Pancreas (tissue), 10 donors: Measurements from ENCODE around the gene EZR. TPM values are rescaled to one million over a fixed set of nuclear protein-coding genes. Genes with fewer than 3 reads are reported as not detected.

ENCODE experiments used
- ATAC-seq, 4 donors: fragments of 200-7000 bp; cut with Tn5 transposase; one replicate each; pipeline versions ENCODE4 v1.8.0 to v1.9.1; 2020; ENCODE audit warnings: mild to moderate bottlenecking in 4 of 4, moderate library complexity in 4 of 4
- DNase-seq, 6 donors: peaks; one replicate each; pipeline ENCODE4 v3.0.0-alpha.2; 2020
- FAIRE-seq: peaks from 2 replicates; lab custom pipeline; 2012; peaks lifted over from hg19 to GRCh38; lab: Jason Lieb, UNC
- H3K27ac ChIP-seq, 4 donors: fragments of 200-600 bp; sonication (generic); 1 replicate in 3 of 4; 2 replicates in 1 of 4; pipeline versions ENCODE4 v1.5.0 to v1.8.0; 2020
- H3K27me3 ChIP-seq, 4 donors: fragments of 200-600 bp; one replicate each; pipeline ENCODE4 v1.8.0; 2021
- H3K36me3 ChIP-seq, 3 donors: fragments of 200-600 bp; sonication (generic) in 1 of 3; one replicate each; pipeline versions ENCODE4 v1.5.0 to v1.8.0; 2020 to 2021
- H3K4me1 ChIP-seq, 3 donors: fragments of 200-600 bp; one replicate each; pipeline ENCODE4 v1.8.0; 2021
- H3K4me3 ChIP-seq, 4 donors: fragments of 200-600 bp; sonication (generic) in 2 of 4; one replicate each; pipeline versions ENCODE4 v1.5.0 to v1.8.0; 2020 to 2021
- H3K9me3 ChIP-seq, 4 donors: fragments of 200-600 bp; one replicate each; pipeline ENCODE4 v1.8.0; 2021
- CTCF ChIP-seq, 4 donors: fragments of 200-600 bp; sonication (generic) in 3 of 4; IDR thresholded peaks; one replicate each; pipeline versions ENCODE4 v1.5.0 to v1.8.0; 2021; ENCODE audit warnings: antibody characterized with exemption in 4 of 4
- WGBS, 2 donors: extraction: QIAGEN DNeasy Blood & Tissue Kit; methylation state at CpG; one replicate each; pipeline ENCODE4 v1.1.7; 2013; 5-methylcytosine and 5-hydroxymethylcytosine counted together
- intact Hi-C, 3 donors: fragments of 100-400 bp; cut with DNase I; formaldehyde crosslinking; loops; one replicate each; pipeline versions ENCODE4 v1.11.1 to v1.14.2; 2022
- polyA plus RNA-seq, 2 donors: library from polyadenylated mRNA; stranded (reverse); fragments of 200-250 nt; gene quantifications; one replicate each; pipeline ENCODE4 v1.2.3, GENCODE V29; 2013
- total RNA-seq, 6 donors: library from RNA; stranded (reverse); fragmentation: NEBNext Ultra II Directional in 4 of 6; extraction: Animal tissue kit (Norgen Biotek cat#: 25700) in 4 of 6; gene quantifications; one replicate each; pipeline versions ENCODE4 v1.2.1 to v1.2.4, GENCODE V29; 2021 to 2023
- donor health status: healthy with polysubstance abuse.
- donor health status: DM: no; HTN: no; CAD: no; lungs with moderate emphysema.
- donor health status: DM: no; HTN: no; CAD: no.
- donor health status: control.
- donor health status: control.
- donor health status: Bipolar disorder and iron deficiency.
- donor health status: DM: yes; HTN: yes; CAD: no.
- donor health status: DM: no; HTN: no; CAD: no.
- donor health status: DM: no; HTN: no; CAD: no.
- donor health status: DM: yes; HTN: yes; CAD: no.

The EZR gene
- total and polyA plus RNA-seq, 8 donors: 68.1 to 109 (median 89.7) TPM

GRCh38 chr6:158810155-158811095 is 8.7 kb downstream of the EZR start:
- Histone ChIP-seq H3K36me3 (peaks cover 0 to 3% (median 0%) of the 10 kb centered on the region in 3 donors), H3K27ac (peak overlapping the region in 2 of 4 donors; percentile 0 to 34), H3K27me3 (no peaks in the 10 kb centered on the region), H3K4me1 (peaks cover 48 to 72% (median 53%) of the 10 kb centered on the region in 3 donors), H3K9me3 (no peaks in the 10 kb centered on the region), H3K4me3 (no peak overlapping the region)
- intact Hi-C loops: no loop called here
- no peak for TF ChIP-seq CTCF (IDR thresholded peaks at IDR 0.05)
- no peak for FAIRE-seq
- no peak for DNase-seq
- 53 to 56% methylated on average over 9 of the region's 9 CpGs for WGBS, 2 donors
- ATAC-seq: no peak

GRCh38 chr6:158808941-158809678 is 10.1 kb downstream of the EZR start:
- intact Hi-C loops: no loop called here
- ATAC-seq (peak; percentile 38 to 67 (median 56)), FAIRE-seq (no peak), DNase-seq (no peak)
- no peak for TF ChIP-seq CTCF (IDR thresholded peaks at IDR 0.05)
- peak overlapping the region in 2 of 4 donors; percentile 34 to 58 for H3K27ac ChIP-seq
- WGBS, 2 donors: 46 to 51% methylated on average over 8 of the region's 8 CpGs
- H3K36me3 ChIP-seq: peaks cover 0 to 3% (median 0%) of the 10 kb centered on the region in 3 donors
- no peaks in the 10 kb centered on the region for H3K9me3 ChIP-seq
- H3K4me3 ChIP-seq: no peak overlapping the region
- no peaks in the 10 kb centered on the region for H3K27me3 ChIP-seq
- peaks cover 48 to 63% (median 53%) of the 10 kb centered on the region in 3 donors for H3K4me1 ChIP-seq

GRCh38 chr6:158808442-158808833 is 10.7 kb downstream of the EZR start:
- Histone ChIP-seq H3K27me3 (no peaks in the 10 kb centered on the region), H3K4me3 (no peak overlapping the region), H3K4me1 (peaks cover 50 to 62% (median 54%) of the 10 kb centered on the region in 3 donors), H3K27ac (peak overlapping the region in 2 of 4 donors; percentile 34 to 58), H3K9me3 (no peaks in the 10 kb centered on the region), H3K36me3 (peaks cover 0 to 3% (median 0%) of the 10 kb centered on the region in 3 donors)
- TF ChIP-seq CTCF (IDR thresholded peaks at IDR 0.05): no peak
- ATAC-seq (peak in 3 of 4 donors; percentile 27 to 50 (median 30)), DNase-seq (no peak), FAIRE-seq (no peak)
- intact Hi-C loops: no loop called here
- 26 to 29% methylated on average over 6 of the region's 6 CpGs for whole genome bisulfite sequencing, 2 donors

- Histone ChIP-seq H3K4me3 (no peak overlapping the region), H3K27me3 (no peaks in the 10 kb centered on the region), H3K9me3 (no peaks in the 10 kb centered on the region), H3K27ac (peak overlapping the region in 2 of 4 donors; percentile 22 to 34), H3K36me3 (peaks cover 0 to 3% (median 0%) of the 10 kb centered on the region in 3 donors), H3K4me1 (peaks cover 48 to 63% (median 60%) of the 10 kb centered on the region in 3 donors)
- ATAC-seq (no peak), DNase-seq (no peak), FAIRE-seq (no peak)
- intact Hi-C loops: no loop called here
- TF ChIP-seq CTCF (IDR thresholded peaks at IDR 0.05): no peak
- WGBS, 2 donors: 53 to 55% methylated on average over 8 of the region's 8 CpGs
These were observed 11.4 kb downstream of the EZR start for GRCh38 chr6:158807515-158808441.
